GM18499 (cell line): ENCODE measurements around the gene TRPM4.
"Not testable (repeated sequence)": the region's sequence is repeated elsewhere in the genome, so short reads cannot be mapped to it uniquely, and the experiment has no call there.

Experiments
- ATAC-seq: cut with Tn5 transposase; IDR thresholded peaks from one replicate; pipeline ENCODE4 v1.9.1; 2021; ENCODE audit warnings: moderate number of reproducible peaks; ENCODE audit not compliant: insufficient read depth, unreplicated experiment

The TRPM4 gene

DNA sequence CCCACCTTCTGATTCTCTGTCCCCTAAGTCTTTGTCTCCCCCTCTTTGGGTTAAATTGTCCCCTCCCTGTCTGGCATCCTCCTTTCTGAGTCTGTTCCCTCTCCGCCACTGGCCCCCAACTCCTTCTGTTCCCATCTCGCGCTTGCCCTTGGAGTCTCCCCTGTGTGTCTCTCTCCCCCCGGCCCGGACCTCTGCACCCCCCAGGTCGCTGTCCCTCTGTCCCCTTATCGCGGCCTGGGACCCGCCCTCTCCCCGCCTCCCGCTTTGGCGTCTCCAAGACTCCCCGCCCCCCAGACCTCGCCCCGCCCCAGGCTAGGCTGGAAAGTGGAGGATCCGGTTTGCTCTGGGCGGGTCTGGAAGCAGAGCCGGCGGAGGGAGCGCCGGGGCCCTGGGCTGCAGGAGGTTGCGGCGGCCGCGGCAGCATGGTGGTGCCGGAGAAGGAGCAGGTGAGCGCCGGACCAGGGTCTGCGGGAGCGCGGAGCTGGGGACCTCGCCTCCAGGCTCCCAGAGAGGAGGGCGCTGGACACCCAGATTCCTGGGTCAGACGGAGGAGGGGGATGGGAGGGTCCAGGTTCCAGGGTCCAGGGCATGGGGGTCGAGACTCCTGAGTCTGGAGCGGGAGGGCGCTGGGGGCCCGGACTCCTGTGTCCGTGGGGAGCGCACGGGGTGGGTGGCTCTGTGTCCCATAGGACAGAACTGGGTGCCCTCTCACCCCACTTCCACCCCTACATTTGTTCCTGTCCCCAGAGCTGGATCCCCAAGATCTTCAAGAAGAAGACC is at the start of gene TRPM4:
TRPM4 (plus strand) TSS at position 348 of the 780 bp plus-strand sequence; CDS start at position 423, 75 bp downstream.
- no peak for ATAC-seq

- ATAC-seq, result no peak
Observed at GRCh38 chr19:49109051-49109450, 48.5 kb upstream of the TRPM4 start.

GRCh38 chr19:49109569-49110233 is 47.9 kb upstream of the TRPM4 start:
- no peak for ATAC-seq

- ATAC-seq, result no peak
Observed at GRCh38 chr19:49110567-49110966, 47.0 kb upstream of the TRPM4 start.

DNA sequence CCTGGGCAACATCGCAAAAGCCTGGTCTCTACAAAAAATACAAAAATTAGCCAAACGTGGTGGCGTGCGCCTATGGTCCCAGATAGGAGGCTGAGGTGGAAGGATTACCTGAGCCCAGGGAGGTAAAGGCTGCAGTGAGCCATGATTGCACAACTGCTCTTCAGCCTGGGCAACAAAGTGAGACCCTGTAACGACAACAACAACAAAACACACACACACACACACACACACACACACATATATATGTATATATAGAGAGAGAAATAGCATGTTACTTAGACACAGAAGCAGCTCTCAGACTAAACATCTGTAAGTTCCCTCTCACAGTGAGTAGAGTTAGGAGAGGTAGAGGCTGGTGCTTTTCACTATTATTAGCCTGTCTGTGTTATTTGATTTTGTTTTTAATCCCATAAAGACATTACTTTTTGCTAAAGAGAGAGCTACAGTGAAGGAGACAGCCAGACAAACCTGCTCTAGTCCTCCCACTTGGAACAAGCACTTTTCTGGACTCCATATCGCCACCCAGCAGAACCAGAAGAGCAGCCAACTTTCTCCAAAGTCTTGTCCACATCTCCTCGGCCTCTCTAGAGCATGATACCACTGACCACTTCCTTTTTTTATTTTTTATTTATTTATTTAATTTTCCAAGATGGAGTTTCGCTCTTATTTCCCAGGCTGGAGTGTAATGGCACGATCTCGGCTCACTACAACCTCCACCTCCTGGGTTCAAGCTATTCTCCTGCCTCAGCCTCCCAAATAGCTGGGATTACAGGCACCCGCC is 46.2 kb upstream of the TRPM4 start:
- ATAC-seq, result no peak

- ATAC-seq, result no peak
Observed at GRCh38 chr19:49113762-49114629, 43.6 kb upstream of the TRPM4 start, which contains the start of gene LIN7B. TSS of gene LIN7B (plus strand) at chr19:49114370. CDS start at chr19:49114405, 35 bp downstream.

DNA sequence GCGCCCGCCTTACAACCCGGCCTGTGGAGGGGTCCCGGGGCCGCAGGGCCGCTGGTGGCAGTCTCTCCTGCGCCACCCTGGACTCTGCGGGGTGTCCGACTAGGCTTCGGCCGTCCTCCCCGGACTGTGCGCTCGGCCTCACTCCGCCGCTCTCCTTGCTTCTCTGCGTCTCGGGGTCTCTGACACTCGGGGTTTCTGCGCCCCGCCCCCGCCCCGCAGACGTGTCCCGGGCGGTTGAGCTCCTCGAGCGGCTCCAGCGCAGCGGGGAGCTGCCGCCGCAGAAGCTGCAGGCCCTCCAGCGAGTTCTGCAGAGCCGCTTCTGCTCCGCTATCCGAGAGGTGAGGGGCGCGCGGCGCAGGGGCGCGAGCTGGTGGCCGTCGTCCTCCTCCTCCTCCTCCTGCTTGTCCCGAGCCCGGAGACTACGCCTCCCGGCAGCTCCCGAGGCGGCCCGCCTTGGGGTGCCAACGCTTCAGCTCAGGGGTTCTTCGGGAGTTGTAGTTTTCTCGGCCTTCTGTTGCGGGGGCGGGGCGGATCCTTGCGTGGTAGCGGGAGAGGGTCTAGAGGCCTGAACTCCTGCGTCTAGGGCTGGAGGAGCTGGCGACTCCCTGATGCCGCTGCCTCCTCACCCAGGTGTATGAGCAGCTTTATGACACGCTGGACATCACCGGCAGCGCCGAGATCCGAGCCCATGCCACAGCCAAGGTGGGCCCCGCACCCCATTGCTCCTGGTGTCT is 42.8 kb upstream of the TRPM4 start:
- ATAC-seq, result no peak

- ATAC-seq, result no peak
Observed at GRCh38 chr19:49116544-49116943, 41.0 kb upstream of the TRPM4 start.

GRCh38 chr19:49117677-49118564 is 39.7 kb upstream of the TRPM4 start:
- no peak for ATAC-seq

- ATAC-seq, result no peak
Observed at GRCh38 chr19:49118565-49119410, 38.8 kb upstream of the TRPM4 start, which contains the start of gene C19orf73. TSS of gene C19orf73 (minus strand) at chr19:49119143. CDS start at chr19:49119022, 121 bp downstream.

DNA sequence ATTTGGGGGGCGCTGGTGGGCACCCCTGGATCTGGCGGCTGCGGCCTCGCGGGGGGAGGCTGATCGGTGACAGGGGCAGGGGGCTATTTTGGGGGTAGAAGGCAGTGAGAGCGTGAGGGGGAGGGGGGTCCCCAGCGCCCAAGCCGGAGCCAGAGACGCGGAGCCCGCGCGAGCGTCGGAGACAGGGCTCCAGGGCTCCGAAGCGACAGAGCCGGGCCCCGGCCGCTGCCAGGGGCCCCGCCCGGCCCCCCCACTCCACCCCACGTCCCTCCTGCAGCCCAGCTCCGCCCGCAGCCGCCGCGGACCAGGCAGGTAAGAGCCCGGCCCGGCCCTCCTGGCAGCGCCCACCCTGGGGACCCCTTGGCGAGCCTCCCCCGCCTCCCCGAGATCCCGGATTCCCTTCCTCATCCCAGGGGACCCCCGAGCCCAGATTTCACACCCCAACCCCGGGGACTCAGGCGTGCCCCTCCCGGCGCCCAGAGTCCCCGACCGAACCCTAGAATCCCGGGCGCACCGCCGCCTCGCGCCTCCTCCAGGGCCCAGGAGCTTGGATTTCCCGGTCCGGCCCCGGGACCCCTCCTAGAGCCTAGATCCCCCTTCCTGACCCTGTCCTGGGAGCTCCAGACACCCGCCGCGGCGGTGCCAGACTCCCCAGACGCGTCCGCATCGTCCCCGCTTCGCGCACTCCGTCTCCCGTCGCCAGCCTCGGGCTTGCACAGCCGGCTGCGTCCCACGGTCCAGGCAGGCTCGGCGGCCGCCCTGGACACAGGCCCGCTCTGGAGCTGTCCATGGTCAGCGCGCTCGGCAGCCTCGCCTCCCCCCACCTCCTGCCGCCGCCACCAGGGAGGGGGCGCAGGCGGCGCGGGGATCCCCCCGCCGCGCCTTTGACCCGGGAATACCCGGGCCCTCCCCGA is 37.9 kb upstream of the TRPM4 start, which contains the start of gene PPFIA3:
PPFIA3 (plus strand) TSS at position 134 of the 914 bp plus-strand sequence. CDS start 8,330 bp downstream, outside the sequence.
- ATAC-seq, result no peak

GRCh38 chr19:49120325-49120683 is 37.3 kb upstream of the TRPM4 start:
- no peak for ATAC-seq

- no peak for ATAC-seq
Observed at GRCh38 chr19:49120868-49121267, 36.7 kb upstream of the TRPM4 start.

DNA sequence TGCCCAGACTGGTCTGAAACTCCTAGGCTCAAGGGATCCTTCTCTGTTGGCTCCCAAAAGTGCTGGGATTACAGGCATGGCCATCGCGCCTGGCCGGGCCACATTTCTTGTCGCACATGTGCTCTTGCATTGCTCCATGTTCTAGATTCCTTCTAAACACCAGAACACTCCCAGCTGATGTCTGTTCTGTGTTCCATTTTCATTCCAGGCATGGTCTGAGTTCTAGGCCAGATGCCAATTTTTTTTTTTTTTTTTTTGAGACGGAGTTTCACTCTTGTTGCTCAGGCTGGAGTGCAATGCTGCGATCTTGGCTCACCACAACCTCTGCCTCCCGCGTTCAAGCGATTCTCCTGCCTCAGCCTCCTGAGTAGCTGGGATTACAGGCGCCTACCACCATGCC is 35.8 kb upstream of the TRPM4 start:
- not testable (repeated sequence) for ATAC-seq

DNA sequence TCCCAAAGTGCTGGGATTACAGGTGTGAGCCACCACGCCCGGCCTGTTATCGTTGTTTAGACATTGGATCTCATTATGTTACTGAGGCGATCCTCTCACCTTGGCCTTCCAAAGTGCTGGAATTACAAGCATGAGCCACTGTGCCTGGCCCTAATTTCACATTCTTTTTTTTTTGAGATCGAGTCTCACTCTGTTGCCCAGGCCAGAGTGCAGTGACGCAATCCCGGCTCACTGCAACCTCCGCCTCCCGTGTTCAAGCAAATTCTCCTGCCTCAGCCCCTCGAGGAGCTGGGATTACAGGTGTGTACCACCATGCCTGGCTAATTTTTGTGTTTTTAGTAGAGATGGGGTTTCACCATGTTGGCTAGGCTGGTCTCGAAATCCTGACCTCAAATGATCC is 34.3 kb upstream of the TRPM4 start:
- ATAC-seq, result not testable (repeated sequence)

GRCh38 chr19:49125025-49125731 is 32.4 kb upstream of the TRPM4 start:
- no peak for ATAC-seq
